Stimulated activated CD8-positive, alpha-beta memory T cell treated with anti-CD3 and anti-CD28 coated beads, Interleukin-4, amount 100 ng/mL, for 1 hour (primary cell): Measurements from ENCODE around the gene UHMK1.

ENCODE experiments used
- DNase-seq, 2 donors: peaks; one replicate each; pipeline ENCODE4 v3.0.0-alpha.2; 2020; ENCODE audit warnings: low read depth in 2 of 2, low spot score in 1 of 2

The UHMK1 gene

GRCh38 chr1:162527314-162527713 is 29.7 kb downstream of the UHMK1 start:
- no peak for DNase-seq

GRCh38 chr1:162530307-162530987 is 32.8 kb downstream of the UHMK1 start:
- no peak for DNase-seq

- DNase-seq: no peak
Observed at GRCh38 chr1:162530988-162531319, 33.3 kb downstream of the UHMK1 start.

- DNase-seq: no peak
Observed at GRCh38 chr1:162535501-162535900, 37.9 kb downstream of the UHMK1 start.

- no peak for DNase-seq
Observed at GRCh38 chr1:162536511-162536910, 38.9 kb downstream of the UHMK1 start.

- no peak for DNase-seq
Observed at GRCh38 chr1:162537216-162537615, 39.6 kb downstream of the UHMK1 start.

GRCh38 chr1:162538815-162539431 is 41.3 kb downstream of the UHMK1 start:
- DNase-seq: no peak

GRCh38 chr1:162541619-162542141 is 44.1 kb downstream of the UHMK1 start:
- DNase-seq: no peak

GRCh38 chr1:162543228-162543627 is 45.6 kb downstream of the UHMK1 start:
- no peak for DNase-seq

GRCh38 chr1:162548170-162548569 is 50.6 kb downstream of the UHMK1 start:
- DNase-seq: peak in 1 of 2 donors; percentile 4

- no peak for DNase-seq
Observed at GRCh38 chr1:162549001-162549400, 51.4 kb downstream of the UHMK1 start.

- DNase-seq: no peak
Observed at GRCh38 chr1:162550925-162551324, 53.3 kb downstream of the UHMK1 start.

GRCh38 chr1:162551969-162552683 is 54.5 kb downstream of the UHMK1 start:
- no peak for DNase-seq

GRCh38 chr1:162552684-162553252 is 55.1 kb downstream of the UHMK1 start:
- DNase-seq: no peak

GRCh38 chr1:162554258-162554657 is 56.6 kb downstream of the UHMK1 start:
- no peak for DNase-seq

GRCh38 chr1:162557536-162557935 is 59.9 kb downstream of the UHMK1 start:
- DNase-seq: no peak

- DNase-seq: no peak
Observed at GRCh38 chr1:162560303-162561036, 62.9 kb downstream of the UHMK1 start.

- peak; percentile 94 to 95 for DNase-seq
Observed at GRCh38 chr1:162561037-162561615, 63.5 kb downstream of the UHMK1 start.

GRCh38 chr1:162561616-162562469 is 64.2 kb downstream of the UHMK1 start, which contains the start of gene UAP1:
UAP1 (plus strand) TSS chr1:162561722; CDS start chr1:162566069, 4,347 bp downstream.
- DNase-seq: no peak

- no peak for DNase-seq
Observed at GRCh38 chr1:162562470-162562828, 64.8 kb downstream of the UHMK1 start.
